ENCODE results near the gene NMNAT2. TPM values are rescaled to one million over a fixed set of nuclear protein-coding genes. Genes with fewer than 3 reads are reported as not detected.
"Not testable (repeated sequence)": the region's sequence is repeated elsewhere in the genome, so short reads cannot be mapped to it uniquely, and the experiment has no call there.

NMNAT2 gene
- total RNA-seq, 1 experiment from 2014 or later, result 0.07 TPM

DNA sequence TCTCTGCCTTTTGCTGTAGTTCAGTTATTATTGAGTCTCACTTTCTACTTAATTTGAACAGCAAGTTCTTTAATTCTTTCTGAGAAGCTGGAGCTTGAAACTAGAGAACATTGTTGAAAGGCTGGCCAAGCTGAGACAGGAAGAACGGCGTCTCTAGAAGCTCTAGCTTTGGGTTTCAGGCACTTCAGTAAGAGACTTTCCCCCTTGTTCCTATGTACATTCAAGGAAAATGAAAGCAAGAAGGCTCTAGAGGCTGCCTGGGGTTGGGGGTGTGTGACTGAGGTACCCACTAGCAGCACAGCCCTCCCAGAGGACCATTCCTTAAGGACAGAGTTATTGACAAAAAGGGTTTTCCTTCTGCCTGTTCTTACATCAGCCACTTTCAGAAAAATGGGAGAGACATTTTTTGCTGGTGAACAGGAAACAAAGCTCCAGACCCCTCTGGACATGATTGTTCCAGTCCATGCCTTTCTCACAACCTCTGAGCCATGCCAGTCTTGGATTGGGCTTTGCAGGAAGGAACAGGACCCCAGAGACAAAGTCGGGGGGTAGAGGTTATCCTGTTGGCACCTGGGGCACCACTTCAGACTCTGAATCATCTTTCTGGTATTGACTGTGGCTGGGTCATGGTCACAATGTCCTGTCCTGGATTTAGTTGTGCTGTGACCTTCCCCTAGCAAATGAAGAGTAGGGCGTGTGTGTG, 169.0 kb downstream of the NMNAT2 start:
- no peak for DNase-seq
- Histone ChIP-seq H3K27me3 (no peaks in the 10 kb centered on the region), H3K9me3 (peaks cover 15% of the 10 kb centered on the region), H3K4me3 (no peak overlapping the region), H3K36me3 (no peaks in the 10 kb centered on the region)

DNA sequence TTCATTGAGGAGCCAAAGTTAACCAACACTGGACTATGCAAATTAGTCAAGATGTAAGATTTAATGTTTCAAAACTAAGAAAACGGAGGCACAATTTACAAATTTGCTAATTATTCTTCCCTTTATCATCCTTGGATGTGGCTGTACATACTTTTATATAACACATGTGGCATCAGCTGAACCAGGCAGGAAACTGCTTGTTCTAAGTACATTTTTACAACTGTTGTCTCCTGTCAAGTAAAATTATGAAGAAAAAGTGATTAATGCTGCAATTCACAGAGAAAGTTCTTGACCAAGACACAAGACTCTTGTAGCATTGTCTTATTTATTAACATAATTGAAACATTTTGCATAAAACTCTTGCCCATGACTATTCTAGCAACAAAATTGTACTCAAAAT, 170.2 kb downstream of the NMNAT2 start:
- H3K36me3 ChIP-seq, result no peaks in the 10 kb centered on the region
- no peak for DNase-seq
- no peaks in the 10 kb centered on the region for H3K27me3 ChIP-seq
- H3K4me3 ChIP-seq, result no peak overlapping the region
- peaks cover 15% of the 10 kb centered on the region for H3K9me3 ChIP-seq

DNA sequence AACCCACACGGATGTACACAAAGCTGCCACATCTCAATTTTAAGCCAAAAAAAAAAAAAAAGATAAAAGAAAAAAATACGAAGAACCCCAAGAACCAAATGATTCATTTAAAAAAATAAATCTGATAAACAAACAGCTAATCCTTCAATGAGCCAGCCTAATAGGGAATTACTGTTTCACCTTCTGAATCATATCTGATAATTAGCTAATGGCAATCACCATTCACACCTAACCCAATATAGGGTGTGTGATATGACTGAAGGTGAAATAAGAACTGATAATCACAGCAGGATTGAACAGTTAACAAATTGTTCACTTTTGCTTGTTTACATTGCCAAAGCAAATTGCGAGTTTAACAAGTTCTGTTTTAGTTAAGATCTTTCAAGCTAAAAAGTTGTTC, 170.7 kb downstream of the NMNAT2 start:
- H3K36me3 ChIP-seq, result no peaks in the 10 kb centered on the region
- no peak for DNase-seq
- no peak overlapping the region for H3K4me3 ChIP-seq
- peaks cover 15% of the 10 kb centered on the region for H3K9me3 ChIP-seq
- H3K27me3 ChIP-seq, result no peaks in the 10 kb centered on the region

DNA sequence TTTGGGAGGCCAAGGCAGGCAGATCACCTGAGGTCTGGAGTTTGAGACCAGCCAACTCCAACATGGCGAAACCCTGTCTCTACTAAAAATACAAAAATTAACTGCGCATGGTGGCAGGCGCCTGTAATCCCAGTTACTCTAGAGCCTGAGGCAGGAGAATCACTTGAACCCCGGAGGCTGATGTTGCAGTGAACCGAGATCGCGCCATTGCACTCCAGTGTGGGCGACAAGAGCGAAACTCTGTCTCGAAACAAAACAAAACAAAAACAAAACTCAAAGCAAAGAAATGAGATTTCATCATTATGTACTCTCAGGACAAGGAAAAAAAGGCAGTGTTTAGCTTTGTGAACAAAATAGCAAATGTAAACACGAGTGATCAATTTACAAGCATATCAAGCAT, 171.1 kb downstream of the NMNAT2 start:
- DNase-seq, result no peak
- Histone ChIP-seq H3K9me3 (peaks cover 15% of the 10 kb centered on the region), H3K4me3 (no peak overlapping the region), H3K27me3 (no peaks in the 10 kb centered on the region), H3K36me3 (no peaks in the 10 kb centered on the region)

DNA sequence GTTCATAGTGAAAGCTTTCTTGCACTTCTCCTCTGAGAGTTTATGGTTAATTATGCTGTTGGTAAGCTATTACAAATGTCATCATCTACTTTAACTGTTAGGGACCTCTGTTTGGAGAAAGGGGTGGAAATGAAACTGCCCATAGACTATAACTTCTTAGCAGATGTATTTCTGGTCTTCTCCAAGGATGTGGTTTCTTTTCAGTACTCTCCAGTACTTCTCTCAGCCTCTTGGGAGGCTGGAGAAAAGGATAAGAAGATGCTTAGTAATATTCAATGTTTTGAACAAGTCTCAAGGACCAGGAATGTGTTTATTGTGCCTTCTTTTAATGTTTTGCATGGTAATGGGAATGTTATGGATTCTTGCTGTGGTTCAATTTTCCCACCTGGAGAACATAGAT, 171.7 kb downstream of the NMNAT2 start:
- Histone ChIP-seq H3K9me3 (peaks cover 12% of the 10 kb centered on the region), H3K36me3 (no peaks in the 10 kb centered on the region), H3K27me3 (no peaks in the 10 kb centered on the region), H3K4me3 (no peak overlapping the region)
- no peak for DNase-seq

DNA sequence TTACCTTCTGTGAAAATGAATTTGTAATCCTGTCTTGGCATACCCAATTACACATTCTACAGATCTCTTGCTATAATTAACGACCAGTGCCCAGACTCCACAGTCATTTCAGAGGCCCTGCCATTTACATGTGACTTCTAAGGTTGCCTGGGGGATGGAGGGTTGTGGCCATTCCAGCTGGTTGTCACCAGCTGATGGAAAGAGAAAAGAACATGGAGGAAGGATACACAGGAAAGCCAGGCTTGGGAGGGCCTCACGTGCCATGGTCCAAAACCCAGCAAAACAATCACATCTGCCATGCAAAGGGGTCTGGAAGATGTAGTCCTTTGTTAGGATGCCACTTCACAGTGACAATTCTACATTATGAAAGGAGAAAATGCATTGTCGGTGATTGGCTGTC, 172.8 kb downstream of the NMNAT2 start:
- Histone ChIP-seq H3K36me3 (no peaks in the 10 kb centered on the region), H3K27me3 (no peaks in the 10 kb centered on the region), H3K9me3 (peaks cover 12% of the 10 kb centered on the region), H3K4me3 (no peak overlapping the region)
- DNase-seq, result no peak

DNA sequence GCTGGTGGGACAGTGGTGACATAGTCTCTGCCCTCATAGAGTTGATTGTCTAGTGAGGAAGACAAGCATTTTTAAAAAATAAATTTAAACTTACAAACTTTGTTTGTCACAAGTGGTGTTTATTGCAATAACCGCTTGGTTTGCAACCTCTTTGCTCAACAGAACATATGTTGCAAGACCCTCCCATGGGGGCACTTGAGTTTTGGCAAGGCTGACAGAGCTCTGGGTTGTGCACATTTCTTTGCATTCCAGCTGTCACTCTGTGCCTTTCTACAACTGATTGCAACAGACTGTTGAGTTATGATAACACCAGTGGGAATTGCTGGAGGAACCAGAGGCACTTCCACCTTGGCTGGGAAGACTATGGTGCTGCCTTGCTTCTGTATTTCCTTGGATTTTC, 173.7 kb downstream of the NMNAT2 start:
- peaks cover 3% of the 10 kb centered on the region; the same call in 1 of the 2 replicates for H3K9me3 ChIP-seq
- DNase-seq, result no peak
- no peaks in the 10 kb centered on the region for H3K27me3 ChIP-seq
- no peaks in the 10 kb centered on the region for H3K36me3 ChIP-seq
- H3K4me3 ChIP-seq, result no peak overlapping the region

DNA sequence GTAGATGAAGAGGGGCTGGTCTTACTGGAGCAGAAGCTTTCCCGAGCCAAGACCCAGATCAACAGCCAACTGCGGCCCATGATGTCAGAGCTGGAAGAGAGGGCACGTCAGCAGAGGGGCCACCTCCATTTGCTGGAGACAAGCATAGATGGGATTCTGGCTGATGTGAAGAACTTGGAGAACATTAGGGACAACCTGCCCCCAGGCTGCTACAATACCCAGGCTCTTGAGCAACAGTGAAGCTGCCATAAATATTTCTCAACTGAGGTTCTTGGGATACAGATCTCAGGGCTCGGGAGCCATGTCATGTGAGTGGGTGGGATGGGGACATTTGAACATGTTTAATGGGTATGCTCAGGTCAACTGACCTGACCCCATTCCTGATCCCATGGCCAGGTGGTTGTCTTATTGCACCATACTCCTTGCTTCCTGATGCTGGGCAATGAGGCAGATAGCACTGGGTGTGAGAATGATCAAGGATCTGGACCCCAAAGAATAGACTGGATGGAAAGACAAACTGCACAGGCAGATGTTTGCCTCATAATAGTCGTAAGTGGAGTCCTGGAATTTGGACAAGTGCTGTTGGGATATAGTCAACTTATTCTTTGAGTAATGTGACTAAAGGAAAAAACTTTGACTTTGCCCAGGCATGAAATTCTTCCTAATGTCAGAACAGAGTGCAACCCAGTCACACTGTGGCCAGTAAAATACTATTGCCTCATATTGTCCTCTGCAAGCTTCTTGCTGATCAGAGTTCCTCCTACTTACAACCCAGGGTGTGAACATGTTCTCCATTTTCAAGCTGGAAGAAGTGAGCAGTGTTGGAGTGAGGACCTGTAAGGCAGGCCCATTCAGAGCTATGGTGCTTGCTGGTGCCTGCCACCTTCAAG, 174.8 kb downstream of the NMNAT2 start:
- DNase-seq, result no peak
- Histone ChIP-seq H3K4me3 (no peak overlapping the region), H3K36me3 (no peaks in the 10 kb centered on the region), H3K27me3 (no peaks in the 10 kb centered on the region), H3K9me3 (peaks cover 5% of the 10 kb centered on the region; the same call in 1 of the 2 replicates)

DNA sequence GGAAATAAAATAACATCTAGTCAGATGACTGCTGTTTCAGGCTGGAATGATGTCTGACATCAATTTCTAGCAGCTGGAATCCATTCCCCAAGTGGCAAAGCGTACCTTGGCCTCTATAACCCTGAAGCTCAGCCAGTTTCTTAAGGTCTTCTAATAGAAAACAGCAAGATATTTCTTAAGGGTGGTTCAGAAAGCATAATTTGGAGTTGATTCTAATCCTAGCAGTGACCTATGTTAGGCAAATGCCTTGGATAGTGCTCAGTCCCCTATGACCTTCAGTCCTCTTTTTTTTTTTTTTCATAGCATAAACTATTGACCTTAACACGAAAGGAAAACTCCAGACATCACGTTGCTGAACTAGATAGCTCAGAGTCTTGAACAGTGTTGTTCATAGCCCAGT, 175.6 kb downstream of the NMNAT2 start:
- Histone ChIP-seq H3K9me3 (peaks cover 5% of the 10 kb centered on the region; the same call in 1 of the 2 replicates), H3K36me3 (no peaks in the 10 kb centered on the region), H3K27me3 (no peaks in the 10 kb centered on the region), H3K4me3 (no peak overlapping the region)
- no peak for DNase-seq

DNA sequence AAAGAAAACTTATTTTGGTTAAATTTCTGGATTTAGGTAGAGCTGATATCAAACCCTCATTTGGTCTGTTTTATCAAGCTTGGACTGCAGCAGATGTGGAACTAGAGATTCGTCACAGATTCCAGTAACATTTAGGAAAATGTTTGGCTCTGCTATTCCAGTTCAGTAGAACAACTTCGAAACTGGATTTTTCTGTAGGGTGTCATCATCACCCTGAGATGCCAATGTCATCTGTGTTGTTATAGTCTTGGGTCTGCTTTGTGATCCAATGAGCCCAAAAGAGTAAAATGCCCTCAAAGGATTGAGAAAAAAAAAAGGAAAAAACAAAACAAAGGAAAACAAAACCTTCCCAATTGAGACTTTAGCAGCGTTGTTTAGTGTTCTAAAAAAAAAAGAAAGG, 176.7 kb downstream of the NMNAT2 start:
- Histone ChIP-seq H3K36me3 (no peaks in the 10 kb centered on the region), H3K9me3 (peaks cover 3% of the 10 kb centered on the region; the same call in 1 of the 2 replicates), H3K27me3 (no peaks in the 10 kb centered on the region), H3K4me3 (no peak overlapping the region)
- no peak for DNase-seq

DNA sequence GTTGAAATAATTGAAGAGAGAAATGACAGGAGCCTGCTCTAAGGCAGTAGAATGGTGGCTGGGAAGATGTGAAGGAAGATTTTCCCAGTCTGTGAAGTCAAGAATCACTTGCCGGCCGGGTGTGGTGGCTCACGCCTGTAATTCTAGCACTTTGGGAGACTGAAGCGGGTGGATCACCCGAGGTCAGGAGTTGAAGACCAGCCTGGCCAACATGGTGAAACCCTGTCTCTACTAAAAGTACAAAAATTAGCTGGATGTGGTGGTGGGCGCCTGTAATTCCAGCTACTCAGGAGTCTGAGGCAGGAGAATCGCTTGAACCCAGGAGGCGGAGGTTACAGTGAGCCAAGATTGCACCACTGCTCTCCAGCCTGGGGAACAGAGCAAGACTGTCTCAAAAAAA, 177.3 kb downstream of the NMNAT2 start:
- H3K4me3 ChIP-seq, H3K36me3 ChIP-seq, DNase-seq, H3K27me3 ChIP-seq, H3K9me3 ChIP-seq: not testable (repeated sequence)

DNA sequence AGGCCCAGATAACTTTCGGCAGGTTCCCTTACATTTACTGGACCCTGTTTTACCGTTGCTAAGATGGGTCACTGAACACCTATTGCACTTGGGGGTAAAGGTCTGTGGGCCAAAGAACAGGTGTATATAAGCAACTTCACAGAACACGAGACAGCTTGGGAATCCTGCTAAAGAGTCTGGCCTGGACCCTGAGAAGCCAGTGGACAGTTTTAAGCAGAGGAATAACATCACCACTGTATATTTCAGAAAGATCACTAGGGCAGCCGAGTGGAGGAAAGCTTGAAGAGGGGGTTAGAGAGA, 177.7 kb downstream of the NMNAT2 start:
- no peaks in the 10 kb centered on the region for H3K27me3 ChIP-seq

DNA sequence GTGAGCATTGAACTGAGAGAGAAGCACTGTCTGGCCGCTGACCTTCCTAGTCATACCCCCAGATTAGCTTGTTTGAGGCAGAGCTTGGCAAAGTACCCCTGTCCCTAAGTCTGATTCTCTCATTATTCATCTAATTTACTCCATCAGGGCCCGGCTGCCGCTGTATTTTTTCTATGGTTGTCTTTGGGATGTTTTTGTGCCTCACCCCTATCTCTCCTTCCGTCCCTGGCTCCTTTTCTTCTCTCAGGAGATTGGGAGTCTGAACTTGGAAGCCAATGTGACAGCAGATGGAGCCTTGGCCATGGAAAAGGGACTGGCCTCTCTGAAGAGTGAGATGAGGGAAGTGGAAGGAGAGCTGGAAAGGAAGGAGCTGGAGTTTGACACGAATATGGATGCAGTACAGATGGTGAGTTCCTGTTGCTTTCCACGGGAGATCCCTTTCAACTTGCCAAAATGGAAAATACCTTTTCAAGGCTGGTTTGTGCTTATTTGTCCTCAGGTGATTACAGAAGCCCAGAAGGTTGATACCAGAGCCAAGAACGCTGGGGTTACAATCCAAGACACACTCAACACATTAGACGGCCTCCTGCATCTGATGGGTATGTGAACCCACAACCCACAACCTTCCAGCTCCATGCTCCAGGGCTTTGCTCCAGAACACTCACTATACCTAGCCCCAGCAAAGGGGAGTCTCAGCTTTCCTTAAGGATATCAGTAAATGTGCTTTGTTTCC, 178.2 kb downstream of the NMNAT2 start:
- no peaks in the 10 kb centered on the region for H3K27me3 ChIP-seq
- H3K36me3 ChIP-seq, result no peaks in the 10 kb centered on the region
- no peak for DNase-seq
- H3K4me3 ChIP-seq, result no peak overlapping the region
- H3K9me3 ChIP-seq, result 0 out of 2 replicates have a peak, but pooled peaks cover 2% of the 10 kb centered on the region

More for the DNA sequence above, 177.7 kb downstream of the NMNAT2 start:
- no peak overlapping the region for H3K4me3 ChIP-seq
- no peak for DNase-seq
- H3K9me3 ChIP-seq, result 0 out of 2 replicates have a peak, but pooled peaks cover 2% of the 10 kb centered on the region
- no peaks in the 10 kb centered on the region for H3K36me3 ChIP-seq

DNA sequence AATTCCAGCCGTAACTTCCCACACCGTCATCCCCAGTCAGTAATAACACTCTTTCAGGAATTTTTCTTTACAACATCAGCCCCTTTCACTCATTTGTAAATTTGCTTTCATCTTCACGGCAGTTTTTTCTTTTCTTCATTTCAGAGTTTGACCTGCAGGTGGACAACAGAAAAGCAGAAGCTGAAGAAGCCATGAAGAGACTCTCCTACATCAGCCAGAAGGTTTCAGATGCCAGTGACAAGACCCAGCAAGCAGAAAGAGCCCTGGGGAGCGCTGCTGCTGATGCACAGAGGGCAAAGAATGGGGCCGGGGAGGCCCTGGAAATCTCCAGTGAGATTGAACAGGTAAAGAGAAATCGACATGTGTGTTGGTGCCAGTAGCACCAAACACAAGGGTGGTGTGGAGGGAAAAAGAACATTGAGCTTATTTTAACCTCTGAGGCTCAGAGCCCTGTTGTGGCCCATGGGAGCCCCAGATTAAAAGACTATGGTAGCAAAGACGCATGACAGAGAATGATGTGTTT, 178.9 kb downstream of the NMNAT2 start:
- H3K36me3 ChIP-seq, result no peaks in the 10 kb centered on the region
- no peak for DNase-seq
- H3K4me3 ChIP-seq, result no peak overlapping the region
- no peaks in the 10 kb centered on the region for H3K27me3 ChIP-seq
- H3K9me3 ChIP-seq, result 0 out of 2 replicates have a peak, but pooled peaks cover 2% of the 10 kb centered on the region

DNA sequence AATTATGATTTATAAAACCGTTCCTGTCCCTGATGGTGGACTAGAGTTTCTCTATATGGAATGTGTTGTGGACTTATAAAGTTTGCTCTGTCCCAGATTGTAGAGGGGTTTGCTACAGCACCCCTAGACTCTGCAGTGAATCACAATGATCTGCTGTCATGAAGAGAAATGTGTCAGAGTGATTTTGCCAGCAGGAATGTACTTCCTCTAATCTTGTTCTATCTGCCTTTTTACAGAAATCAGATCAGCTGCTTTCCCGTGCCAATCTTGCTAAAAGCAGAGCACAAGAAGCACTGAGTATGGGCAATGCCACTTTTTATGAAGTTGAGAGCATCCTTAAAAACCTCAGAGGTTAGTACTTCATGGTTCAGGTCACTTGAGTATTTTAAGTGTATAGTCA, 180.1 kb downstream of the NMNAT2 start:
- H3K9me3 ChIP-seq, result 0 out of 2 replicates have a peak, but pooled peaks cover 2% of the 10 kb centered on the region
- no peak for DNase-seq

DNA sequence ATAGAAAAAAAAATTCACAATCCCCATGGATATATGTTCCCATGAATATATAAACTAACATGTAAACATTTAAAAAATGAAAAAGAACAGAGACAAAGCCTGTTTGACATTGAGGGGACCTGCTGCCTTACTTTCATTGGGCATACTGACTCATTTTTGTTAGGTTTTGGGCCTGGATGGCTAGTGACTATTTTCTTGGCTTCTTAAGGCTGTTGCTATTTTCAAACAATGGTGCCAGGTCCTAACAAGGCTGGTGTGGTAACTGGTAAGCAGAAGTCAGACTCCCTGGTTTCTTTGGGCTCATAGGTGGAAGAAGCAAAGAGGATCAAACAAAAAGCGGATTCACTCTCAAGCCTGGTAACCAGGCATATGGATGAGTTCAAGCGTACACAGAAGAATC, 181.1 kb downstream of the NMNAT2 start:
- Histone ChIP-seq H3K36me3 (no peaks in the 10 kb centered on the region), H3K4me3 (no peak overlapping the region), H3K9me3 (0 out of 2 replicates have a peak, but pooled peaks cover 2% of the 10 kb centered on the region), H3K27me3 (no peaks in the 10 kb centered on the region)
- DNase-seq, result no peak

More for the DNA sequence above, 180.1 kb downstream of the NMNAT2 start:
- Histone ChIP-seq H3K27me3 (no peaks in the 10 kb centered on the region), H3K36me3 (no peaks in the 10 kb centered on the region), H3K4me3 (no peak overlapping the region)
